HepG2 (cell line): Measurements from ENCODE around the gene C6orf15. TPM values are rescaled to one million over a fixed set of nuclear protein-coding genes. Genes with fewer than 3 reads are reported as not detected.

Experiments used
- ATAC-seq: fragments of 200-7000 bp; cut with Tn5 transposase; 3 replicates; pipeline ENCODE4 v1.9.1; 2020; ENCODE audit warnings: mild to moderate bottlenecking, moderate library complexity
- BruUV-seq: library from RNA; stranded (reverse); fragments of 400-500 nt; replicated peaks from 2 replicates; lab custom pipeline; 2021; lab: Mats Ljungman, UMichigan
- CTCF ChIA-PET: fragments of 300-600 bp; formaldehyde crosslinking; extraction: SDS; loops from one replicate; lab custom pipeline; 2021; ENCODE audit warnings: low total read pairs, inconsistent platforms, low intra/inter-chr PET ratio; lab: Yijun Ruan, JAX
- POLR2A ChIA-PET: fragments of 350-600 bp; sonication (Branson Sonifier 250); formaldehyde crosslinking; loops from one replicate; lab custom pipeline; 2020; ENCODE audit warnings: antibody characterized with exemption, inconsistent platforms; lab: Yijun Ruan, JAX
- DNase-seq: peaks from one replicate; pipeline ENCODE4 v3.0.0-alpha.2; 2015; ENCODE audit warnings: low spot score
- FAIRE-seq: peaks from 3 replicates; lab custom pipeline; 2011; peaks lifted over from hg19 to GRCh38; lab: Jason Lieb, UNC
- H2AFZ ChIP-seq: one replicate; pipeline ENCODE4 v1.6.1; 2011; ENCODE audit warnings: low read length, inconsistent platforms
- H3K27ac ChIP-seq: fragments of 300-600 bp; 3 replicates; pipeline ENCODE4 v1.8.0; 2011; ENCODE audit warnings: mixed run types, mild to moderate bottlenecking, mixed read lengths, low read length, inconsistent platforms; ENCODE audit not compliant: insufficient read depth; ENCODE audit errors: extremely low read length
- H3K27me3 ChIP-seq, 2 experiments: fragments of 200-600 bp in 1 of 2; 2 replicates in 1 of 2; 3 replicates in 1 of 2; pipeline versions ENCODE4 v1.6.0 to v1.8.0; 2011; ENCODE audit warnings: low read length in 2 of 2, mild to moderate bottlenecking in 2 of 2, moderate library complexity in 2 of 2, inconsistent platforms in 1 of 2; ENCODE audit not compliant: insufficient read depth in 2 of 2, control insufficient read depth in 1 of 2
- H3K36me3 ChIP-seq, 2 experiments: fragments of 200-600 bp in 1 of 2; replicated peaks in 1 of 2; 2 replicates in 1 of 2; 3 replicates in 1 of 2; pipeline versions ENCODE4 v1.5.1 to v1.8.0; 2011; ENCODE audit warnings: low read length in 2 of 2, inconsistent platforms in 1 of 2; ENCODE audit not compliant: insufficient read depth in 2 of 2, control insufficient read depth in 1 of 2
- H3K4me1 ChIP-seq: 2 replicates; pipeline ENCODE4 v1.5.1; 2012; ENCODE audit warnings: low read length, inconsistent platforms; ENCODE audit not compliant: insufficient read depth
- H3K4me2 ChIP-seq: 2 replicates; pipeline ENCODE4 v1.6.0; 2011; ENCODE audit warnings: low read depth, low read length, inconsistent platforms
- H3K4me3 ChIP-seq, 3 experiments: fragments of 200-600 bp in 1 of 3; sonication (generic), shearing (Covaris generic) in 1 of 3; replicated peaks in 1 of 3; 2 replicates each; pipeline ENCODE4 v1.5.1; 2011 to 2016; ENCODE audit warnings: low read length in 3 of 3, inconsistent platforms in 2 of 3, low read depth in 2 of 3, mild to moderate bottlenecking in 2 of 3, control low read depth in 1 of 3, mixed read lengths in 1 of 3; ENCODE audit not compliant: insufficient read depth in 1 of 3
- H3K79me2 ChIP-seq: one replicate; pipeline ENCODE4 v1.6.1; 2011; ENCODE audit warnings: low read length, inconsistent platforms; ENCODE audit not compliant: insufficient read depth
- H3K9ac ChIP-seq: 2 replicates; pipeline ENCODE4 v1.6.0; 2011; ENCODE audit warnings: mild to moderate bottlenecking, low read depth, low read length, inconsistent platforms; ENCODE audit not compliant: insufficient read depth
- H3K9me3 ChIP-seq: 2 replicates; pipeline ENCODE4 v1.5.1; 2012; ENCODE audit warnings: mild to moderate bottlenecking, low read length
- H4K20me1 ChIP-seq: 2 replicates; pipeline ENCODE4 v1.6.0; 2011; ENCODE audit warnings: inconsistent platforms, mild to moderate bottlenecking, low read length, moderate library complexity; ENCODE audit not compliant: insufficient read depth
- ELF1 ChIP-seq: sonication (generic); formaldehyde crosslinking; IDR thresholded peaks from 2 replicates; pipeline ENCODE4 v1.4.0; 2020; ENCODE audit warnings: missing genetic modification reagents
- PHB2 ChIP-seq: fragments of 450-650 bp; IDR thresholded peaks from 2 replicates; pipeline ENCODE4 v1.6.1; 2018; ENCODE audit not compliant: partially characterized antibody
- SNAPC5 ChIP-seq: sonication (generic); formaldehyde crosslinking; IDR thresholded peaks from 2 replicates; pipeline ENCODE4 v1.8.1; 2023; ENCODE audit warnings: mild to moderate bottlenecking, missing genetic modification reagents, borderline replicate concordance
- TFDP1 ChIP-seq: IDR thresholded peaks from 2 replicates; pipeline ENCODE4 v1.6.1; 2016; ENCODE audit warnings: missing compliant biosample characterization, missing genetic modification reagents, borderline replicate concordance
- ZBTB8A ChIP-seq: sonication (generic); formaldehyde crosslinking; IDR thresholded peaks from 2 replicates; pipeline ENCODE4 v1.4.0; 2020; ENCODE audit warnings: mild to moderate bottlenecking, low read depth, missing genetic modification reagents, borderline replicate concordance
- ZMYM2 ChIP-seq: sonication (generic); formaldehyde crosslinking; IDR thresholded peaks from 2 replicates; pipeline ENCODE4 v1.8.0; 2022; ENCODE audit warnings: mild to moderate bottlenecking, missing genetic modification reagents
- ZNF124 ChIP-seq: sonication (generic); formaldehyde crosslinking; IDR thresholded peaks from 2 replicates; pipeline ENCODE4 v1.4.0; 2020; ENCODE audit warnings: missing genetic modification reagents
- ZNF543 ChIP-seq: sonication (generic); formaldehyde crosslinking; IDR thresholded peaks from 2 replicates; pipeline ENCODE4 v1.4.0; 2020; ENCODE audit warnings: mild to moderate bottlenecking, missing genetic modification reagents
- WGBS: methylation state at CpG from one replicate; pipeline ENCODE4 v1.1.6; 2017; ENCODE audit warnings: low lambda C conversion rate; 5-methylcytosine and 5-hydroxymethylcytosine counted together
- in situ Hi-C: cut with HindIII; loops from 2 replicates; pipeline ENCODE4 v1.10.0; 2017; ENCODE audit warnings: low pct_unique_long_range_greater_than_20kb; ENCODE audit not compliant: extremely low pct_ligation_motif_present
- intact Hi-C: fragments of 100-400 bp; cut with micrococcal nuclease; formaldehyde crosslinking; loops from one replicate; pipeline ENCODE4 v1.10.0; 2022; ENCODE audit not compliant: unreplicated experiment
- polyA plus RNA-seq, 8 experiments: library from polyadenylated mRNA; depleted of rRNA in 3 of 8; stranded (reverse) in 7 of 8; unstranded in 1 of 8; fragments of >200 nt; fragmentation: Illumina TruSeq in 4 of 8; extraction: Trizol in 4 of 8; gene quantifications; 2 replicates each; pipeline versions ENCODE4 v1.2.1 to v1.2.3, GENCODE V29; 2011 to 2016; ENCODE audit warnings: low read depth in 4 of 8, missing spikeins in 1 of 8, mixed read lengths in 1 of 8; ENCODE audit not compliant: insufficient read depth in 1 of 8
- total RNA-seq, 5 experiments: library from RNA; depleted of rRNA; stranded (reverse); fragments of >200 nt; fragmentation: Illumina TruSeq; extraction: Trizol; gene quantifications; 2 replicates each; pipeline ENCODE4 v1.2.3, GENCODE V29; 2016; ENCODE audit warnings: low read depth in 1 of 5
- TF ChIP-seq, protein P1 (sequence below): sonication (generic); formaldehyde crosslinking; IDR thresholded peaks from 2 replicates; pipeline ENCODE4 v1.8.0; 2023; ENCODE audit warnings: mild to moderate bottlenecking, missing genetic modification reagents

C6orf15 gene
- total and polyA plus RNA-seq, 2 of the 13 experiments (the other 11 are each of a cell fraction or from before 2014, with no cell fraction given): not detected

DNA sequence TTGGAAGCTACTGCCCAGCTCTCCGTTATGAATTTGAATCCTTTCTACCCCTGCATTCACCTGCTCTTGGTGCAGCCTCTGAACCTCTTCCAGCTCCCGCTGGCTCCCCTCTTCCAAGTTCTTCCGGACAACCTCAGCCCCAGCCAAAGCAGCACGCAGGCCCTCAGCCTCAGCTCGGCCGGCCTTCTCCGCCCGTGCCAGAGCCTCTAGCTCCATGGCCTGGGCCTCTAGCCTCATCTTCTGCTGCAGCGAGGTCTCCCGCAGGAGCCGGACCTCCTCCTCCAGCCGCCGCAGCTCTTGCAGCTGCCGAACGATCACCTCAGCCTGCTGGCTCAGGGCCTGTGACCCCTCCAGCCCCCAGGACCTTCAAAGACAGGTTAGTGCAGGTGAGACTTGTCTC is 42.1 kb upstream of the C6orf15 start:
- intact Hi-C loops: no loop called here
- FAIRE-seq: no peak
- BruUV-seq: no TSS peak

DNA sequence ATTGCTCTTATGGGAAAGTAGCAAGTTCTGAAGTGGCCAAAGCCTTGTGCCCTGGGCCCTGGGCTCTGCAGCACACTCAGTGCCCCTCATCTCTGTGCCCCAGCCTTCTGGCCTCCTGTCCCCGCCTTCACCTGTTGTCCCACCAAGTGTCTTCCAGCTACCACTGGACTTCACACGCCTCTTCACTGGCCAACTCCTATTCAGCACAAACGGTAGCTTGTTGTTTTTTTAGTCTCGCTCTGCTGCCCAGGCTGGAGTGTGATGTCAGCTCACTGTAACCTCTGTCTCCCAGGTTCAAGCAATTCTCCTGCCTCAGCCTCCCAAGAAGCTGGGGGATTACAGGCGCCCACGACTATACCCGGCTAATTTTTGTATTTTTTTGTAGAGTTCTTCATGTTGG is 40.4 kb upstream of the C6orf15 start:
- no peak overlapping the region for H3K9ac ChIP-seq
- no peak overlapping the region for H3K27ac ChIP-seq
- H4K20me1 ChIP-seq: no peaks in the 10 kb centered on the region
- ChIA-PET POLR2A (no interaction called here), CTCF (no interaction called here)
- H2AFZ ChIP-seq: no peak overlapping the region
- no peaks in the 10 kb centered on the region for H3K9me3 ChIP-seq
- no peaks in the 10 kb centered on the region for H3K79me2 ChIP-seq
- no TSS peak for BruUV-seq
- peaks cover 3 to 26% of the 10 kb centered on the region in 2 experiments; a peak in 4 of 5 replicates for H3K36me3 ChIP-seq
- in situ Hi-C loops: no loop called here
- TF ChIP-seq SNAPC5 (CRISPR knock-in tag) (no peak), ZMYM2 (CRISPR knock-in tag) (no peak), ZNF543 (no peak), PHB2 (no peak), ZBTB8A (no peak), ELF1 (no peak)
- TF ChIP-seq, protein P1, sequence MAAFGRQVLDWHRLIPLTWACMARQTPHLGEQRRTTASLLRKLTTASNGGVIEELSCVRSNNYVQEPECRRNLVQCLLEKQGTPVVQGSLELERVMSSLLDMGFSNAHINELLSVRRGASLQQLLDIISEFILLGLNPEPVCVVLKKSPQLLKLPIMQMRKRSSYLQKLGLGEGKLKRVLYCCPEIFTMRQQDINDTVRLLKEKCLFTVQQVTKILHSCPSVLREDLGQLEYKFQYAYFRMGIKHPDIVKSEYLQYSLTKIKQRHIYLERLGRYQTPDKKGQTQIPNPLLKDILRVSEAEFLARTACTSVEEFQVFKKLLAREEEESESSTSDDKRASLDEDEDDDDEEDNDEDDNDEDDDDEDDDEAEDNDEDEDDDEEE (CRISPR knock-in tag): no peak
- H3K4me1 ChIP-seq: peaks cover 11% of the 10 kb centered on the region
- intact Hi-C loops: no loop called here
- no peak overlapping the region for H3K4me3 ChIP-seq
- 92% methylated on average over 7 of the region's 7 CpGs for WGBS
- FAIRE-seq (no peak), ATAC-seq (no peak), DNase-seq (no peak)
- no peaks in the 10 kb centered on the region for H3K27me3 ChIP-seq
- no peak overlapping the region for H3K4me2 ChIP-seq

More for the DNA sequence above, 42.1 kb upstream of the C6orf15 start:
- CTCF ChIA-PET: no interaction called here
- H3K4me2 ChIP-seq: no peak overlapping the region
- in situ Hi-C loops: no loop called here
- H3K79me2 ChIP-seq: no peaks in the 10 kb centered on the region
- TF ChIP-seq ZNF124 (CRISPR knock-in tag): no peak
- TF ChIP-seq TFDP1: no peak
- TF ChIP-seq, all 625 proteins: peak for 0
- Histone ChIP-seq H3K9me3 (no peaks in the 10 kb centered on the region), H2AFZ (no peak overlapping the region), H4K20me1 (no peaks in the 10 kb centered on the region), H3K4me3 (no peak overlapping the region), H3K36me3 (peaks cover 3 to 26% of the 10 kb centered on the region in 2 experiments; a peak in 4 of 5 replicates), H3K27me3 (no peaks in the 10 kb centered on the region), H3K27ac (no peak overlapping the region), H3K9ac (no peak overlapping the region), H3K4me1 (peaks cover 17% of the 10 kb centered on the region)
- DNase-seq (no peak), ATAC-seq (no peak)
- WGBS: 97% methylated on average over 11 of the region's 15 CpGs
- POLR2A ChIA-PET: no interaction called here
